GM23338 (cell line): ENCODE measurements around the gene TAF8.

ENCODE experiments used
- CREB1 ChIP-seq: fragments of 250-450 bp; sonication (Bioruptor Pico); IDR thresholded peaks from 2 replicates; pipeline ENCODE4 v1.5.0; 2020; ENCODE audit warnings: low read depth, mild to moderate bottlenecking, moderate library complexity
- CTCF ChIP-seq, 2 experiments: fragments of 200-600 bp in 1 of 2; sonication (generic) in 1 of 2; conservative IDR thresholded peaks; 2 replicates each; pipeline versions ENCODE4 v1.5.1 to v1.6.1; 2016 to 2017; ENCODE audit warnings: antibody characterized with exemption in 2 of 2, low read depth in 2 of 2, mild to moderate bottlenecking in 2 of 2, moderate library complexity in 1 of 2
- ETS1 ChIP-seq: IDR thresholded peaks from 2 replicates; pipeline ENCODE4 v1.6.1; 2016; ENCODE audit warnings: antibody characterized with exemption
- EZH2 ChIP-seq: fragments of 200-600 bp; sonication (generic); IDR thresholded peaks from one replicate; pipeline ENCODE4 v1.8.0; 2017; ENCODE audit warnings: antibody characterized with exemption, mild to moderate bottlenecking, low read depth; ENCODE audit not compliant: unreplicated experiment
- EZH2phosphoT487 ChIP-seq: fragments of 200-600 bp; sonication (generic); IDR thresholded peaks from one replicate; pipeline ENCODE4 v1.8.1; 2018; ENCODE audit warnings: antibody characterized with exemption; ENCODE audit not compliant: unreplicated experiment
- JUNB ChIP-seq: IDR thresholded peaks from one replicate; pipeline ENCODE4 v1.6.1; 2016; ENCODE audit warnings: antibody characterized with exemption; ENCODE audit not compliant: unreplicated experiment
- NANOG ChIP-seq: IDR thresholded peaks from 2 replicates; pipeline ENCODE4 v1.6.1; 2016; ENCODE audit warnings: antibody characterized with exemption, borderline replicate concordance
- POLR2AphosphoS5 ChIP-seq: IDR thresholded peaks from 2 replicates; pipeline ENCODE4 v1.6.1; 2016; ENCODE audit warnings: antibody characterized with exemption, low read depth
- REST ChIP-seq: IDR thresholded peaks from one replicate; pipeline ENCODE4 v1.6.1; 2018; ENCODE audit warnings: antibody characterized with exemption; ENCODE audit not compliant: unreplicated experiment
- STAT1 ChIP-seq: IDR thresholded peaks from one replicate; pipeline ENCODE4 v1.6.1; 2016; ENCODE audit warnings: antibody characterized with exemption; ENCODE audit not compliant: unreplicated experiment
- ZNF114 ChIP-seq: fragments of 250-450 bp; sonication (Bioruptor Pico); IDR thresholded peaks from 2 replicates; pipeline ENCODE4 v1.5.0; 2020; ENCODE audit warnings: mild to moderate bottlenecking, moderate library complexity
- ZNF331 ChIP-seq: fragments of 250-450 bp; sonication (Bioruptor Pico); IDR thresholded peaks from 2 replicates; pipeline ENCODE4 v1.5.0; 2020; ENCODE audit warnings: low read depth, mild to moderate bottlenecking, moderate library complexity
- TF ChIP-seq, protein P1 (sequence below): fragments of 250-450 bp; sonication (Bioruptor Pico); IDR thresholded peaks from 2 replicates; pipeline ENCODE4 v1.5.0; 2020; ENCODE audit warnings: mild to moderate bottlenecking, moderate library complexity

DNA sequence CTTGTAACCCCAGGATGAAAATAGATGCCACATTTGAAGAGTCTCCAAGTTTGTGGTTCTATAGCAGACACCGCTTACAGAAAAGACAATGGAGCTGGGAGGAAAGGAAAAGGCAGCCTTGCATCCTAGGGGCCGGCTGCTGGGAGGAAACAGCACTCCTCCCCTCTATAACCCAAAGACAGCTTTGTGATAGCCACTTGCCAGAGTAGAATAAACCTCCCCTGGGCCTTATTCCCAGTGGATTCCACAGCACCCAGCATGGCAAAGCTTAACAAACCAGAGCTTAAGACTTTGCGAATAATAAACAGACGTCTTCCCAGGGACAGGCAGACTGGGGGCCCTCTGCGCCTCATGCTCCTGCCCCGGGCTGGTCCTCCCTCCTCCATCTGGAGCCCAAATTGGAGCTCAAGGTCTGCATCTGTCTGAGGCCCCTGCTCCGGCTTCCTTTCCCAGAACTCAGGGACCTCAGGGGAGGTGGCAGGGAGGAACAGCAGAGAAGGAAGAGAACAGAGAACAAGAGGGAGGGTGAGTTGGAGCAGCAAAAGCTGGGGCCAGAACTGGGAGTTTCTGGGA is 8.8 kb upstream of the TAF8 start:
- TF ChIP-seq CTCF (conservative IDR thresholded peaks at IDR 0.05; ENCODE audit: low read depth in 2 of 2), result no peak
- TF ChIP-seq EZH2phosphoT487, result no peak
- TF ChIP-seq ETS1, result no peak
- no peak for TF ChIP-seq EZH2
- TF ChIP-seq POLR2AphosphoS5, result no peak
- TF ChIP-seq CREB1 (CRISPR knock-in tag), result no peak
- no peak for TF ChIP-seq STAT1
- TF ChIP-seq NANOG, result no peak
- no peak for TF ChIP-seq ZNF114 (CRISPR knock-in tag)
- TF ChIP-seq REST, result no peak
- TF ChIP-seq JUNB, result no peak
- no peak for TF ChIP-seq ZNF331
- TF ChIP-seq, protein P1, sequence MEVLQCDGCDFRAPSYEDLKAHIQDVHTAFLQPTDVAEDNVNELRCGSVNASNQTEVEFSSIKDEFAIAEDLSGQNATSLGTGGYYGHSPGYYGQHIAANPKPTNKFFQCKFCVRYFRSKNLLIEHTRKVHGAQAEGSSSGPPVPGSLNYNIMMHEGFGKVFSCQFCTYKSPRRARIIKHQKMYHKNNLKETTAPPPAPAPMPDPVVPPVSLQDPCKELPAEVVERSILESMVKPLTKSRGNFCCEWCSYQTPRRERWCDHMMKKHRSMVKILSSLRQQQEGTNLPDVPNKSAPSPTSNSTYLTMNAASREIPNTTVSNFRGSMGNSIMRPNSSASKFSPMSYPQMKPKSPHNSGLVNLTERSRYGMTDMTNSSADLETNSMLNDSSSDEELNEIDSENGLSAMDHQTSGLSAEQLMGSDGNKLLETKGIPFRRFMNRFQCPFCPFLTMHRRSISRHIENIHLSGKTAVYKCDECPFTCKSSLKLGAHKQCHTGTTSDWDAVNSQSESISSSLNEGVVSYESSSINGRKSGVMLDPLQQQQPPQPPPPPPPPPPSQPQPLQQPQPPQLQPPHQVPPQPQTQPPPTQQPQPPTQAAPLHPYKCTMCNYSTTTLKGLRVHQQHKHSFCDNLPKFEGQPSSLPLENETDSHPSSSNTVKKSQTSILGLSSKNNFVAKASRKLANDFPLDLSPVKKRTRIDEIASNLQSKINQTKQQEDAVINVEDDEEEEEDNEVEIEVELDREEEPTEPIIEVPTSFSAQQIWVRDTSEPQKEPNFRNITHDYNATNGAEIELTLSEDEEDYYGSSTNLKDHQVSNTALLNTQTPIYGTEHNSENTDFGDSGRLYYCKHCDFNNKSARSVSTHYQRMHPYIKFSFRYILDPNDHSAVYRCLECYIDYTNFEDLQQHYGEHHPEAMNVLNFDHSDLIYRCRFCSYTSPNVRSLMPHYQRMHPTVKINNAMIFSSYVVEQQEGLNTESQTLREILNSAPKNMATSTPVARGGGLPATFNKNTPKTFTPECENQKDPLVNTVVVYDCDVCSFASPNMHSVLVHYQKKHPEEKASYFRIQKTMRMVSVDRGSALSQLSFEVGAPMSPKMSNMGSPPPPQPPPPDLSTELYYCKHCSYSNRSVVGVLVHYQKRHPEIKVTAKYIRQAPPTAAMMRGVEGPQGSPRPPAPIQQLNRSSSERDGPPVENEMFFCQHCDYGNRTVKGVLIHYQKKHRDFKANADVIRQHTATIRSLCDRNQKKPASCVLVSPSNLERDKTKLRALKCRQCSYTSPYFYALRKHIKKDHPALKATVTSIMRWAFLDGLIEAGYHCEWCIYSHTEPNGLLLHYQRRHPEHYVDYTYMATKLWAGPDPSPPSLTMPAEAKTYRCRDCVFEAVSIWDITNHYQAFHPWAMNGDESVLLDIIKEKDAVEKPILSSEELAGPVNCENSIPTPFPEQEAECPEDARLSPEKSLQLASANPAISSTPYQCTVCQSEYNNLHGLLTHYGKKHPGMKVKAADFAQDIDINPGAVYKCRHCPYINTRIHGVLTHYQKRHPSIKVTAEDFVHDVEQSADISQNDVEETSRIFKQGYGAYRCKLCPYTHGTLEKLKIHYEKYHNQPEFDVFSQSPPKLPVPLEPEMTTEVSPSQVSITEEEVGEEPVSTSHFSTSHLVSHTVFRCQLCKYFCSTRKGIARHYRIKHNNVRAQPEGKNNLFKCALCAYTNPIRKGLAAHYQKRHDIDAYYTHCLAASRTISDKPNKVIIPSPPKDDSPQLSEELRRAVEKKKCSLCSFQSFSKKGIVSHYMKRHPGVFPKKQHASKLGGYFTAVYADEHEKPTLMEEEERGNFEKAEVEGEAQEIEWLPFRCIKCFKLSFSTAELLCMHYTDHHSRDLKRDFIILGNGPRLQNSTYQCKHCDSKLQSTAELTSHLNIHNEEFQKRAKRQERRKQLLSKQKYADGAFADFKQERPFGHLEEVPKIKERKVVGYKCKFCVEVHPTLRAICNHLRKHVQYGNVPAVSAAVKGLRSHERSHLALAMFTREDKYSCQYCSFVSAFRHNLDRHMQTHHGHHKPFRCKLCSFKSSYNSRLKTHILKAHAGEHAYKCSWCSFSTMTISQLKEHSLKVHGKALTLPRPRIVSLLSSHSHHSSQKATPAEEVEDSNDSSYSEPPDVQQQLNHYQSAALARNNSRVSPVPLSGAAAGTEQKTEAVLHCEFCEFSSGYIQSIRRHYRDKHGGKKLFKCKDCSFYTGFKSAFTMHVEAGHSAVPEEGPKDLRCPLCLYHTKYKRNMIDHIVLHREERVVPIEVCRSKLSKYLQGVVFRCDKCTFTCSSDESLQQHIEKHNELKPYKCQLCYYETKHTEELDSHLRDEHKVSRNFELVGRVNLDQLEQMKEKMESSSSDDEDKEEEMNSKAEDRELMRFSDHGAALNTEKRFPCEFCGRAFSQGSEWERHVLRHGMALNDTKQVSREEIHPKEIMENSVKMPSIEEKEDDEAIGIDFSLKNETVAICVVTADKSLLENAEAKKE (CRISPR knock-in tag), result no peak
